Prostate gland (tissue), 2 donors: ENCODE results near the gene PNMA6A. TPM values are rescaled to one million over a fixed set of nuclear protein-coding genes. Genes with fewer than 3 reads are reported as not detected.

Source experiments
- DNase-seq: peaks from one replicate; pipeline ENCODE4 v3.0.0-alpha.2; 2019; ENCODE audit warnings: low spot score
- H3K27ac ChIP-seq, 2 donors: fragments of 200-600 bp; sonication (generic); 2 replicates each; pipeline ENCODE4 v1.5.1; 2017 to 2019
- H3K27me3 ChIP-seq: fragments of 200-600 bp; sonication (generic); replicated peaks from 2 replicates; pipeline ENCODE4 v1.5.1; 2019; ENCODE audit not compliant: insufficient read depth
- H3K36me3 ChIP-seq, 2 donors: fragments of 200-600 bp; sonication (generic); 1 replicate in 1 of 2; 2 replicates in 1 of 2; pipeline versions ENCODE4 v1.5.1 to v1.8.1; 2017 to 2019
- H3K4me1 ChIP-seq: fragments of 200-600 bp; sonication (generic); replicated peaks from 2 replicates; pipeline ENCODE4 v1.5.1; 2019
- H3K4me3 ChIP-seq, 2 donors: fragments of 200-600 bp; sonication (generic); 2 replicates each; pipeline ENCODE4 v1.5.1; 2017 to 2019
- H3K9me3 ChIP-seq: fragments of 200-600 bp; sonication (generic); 2 replicates; pipeline ENCODE4 v1.5.1; 2017
- CTCF ChIP-seq, 4 experiments: fragments of 200-600 bp in 2 of 4; fragments of 450-650 bp in 2 of 4; sonication (generic) in 2 of 4; IDR thresholded peaks; 1 replicate in 3 of 4; 2 replicates in 1 of 4; pipeline ENCODE4 v1.5.1; 2016 to 2019; ENCODE audit warnings: antibody characterized with exemption in 4 of 4, mild to moderate bottlenecking in 2 of 4, moderate library complexity in 2 of 4
- POLR2A ChIP-seq: fragments of 450-650 bp; IDR thresholded peaks from one replicate; pipeline ENCODE4 v1.6.1; 2016; ENCODE audit warnings: antibody characterized with exemption, mild to moderate bottlenecking
- POLR2AphosphoS5 ChIP-seq: sonication (generic); formaldehyde crosslinking; IDR thresholded peaks from one replicate; pipeline ENCODE4 v1.6.1; 2017; ENCODE audit warnings: antibody characterized with exemption
- WGBS: methylation state at CpG from one replicate; pipeline ENCODE4 v1.1.5; 2018; 5-methylcytosine and 5-hydroxymethylcytosine counted together
- intact Hi-C: fragments of 100-400 bp; cut with DNase I; formaldehyde crosslinking; loops from one replicate; pipeline ENCODE4 v1.14.2; 2022
- total RNA-seq, 2 donors: library from RNA; depleted of rRNA; stranded (reverse); fragments of >200 nt; gene quantifications; one replicate each; pipeline ENCODE4 v1.1.0, GENCODE V29; 2016

PNMA6A gene
- total RNA-seq, 2 donors from 2014 or later: 0.14 to 5.1 TPM

DNA sequence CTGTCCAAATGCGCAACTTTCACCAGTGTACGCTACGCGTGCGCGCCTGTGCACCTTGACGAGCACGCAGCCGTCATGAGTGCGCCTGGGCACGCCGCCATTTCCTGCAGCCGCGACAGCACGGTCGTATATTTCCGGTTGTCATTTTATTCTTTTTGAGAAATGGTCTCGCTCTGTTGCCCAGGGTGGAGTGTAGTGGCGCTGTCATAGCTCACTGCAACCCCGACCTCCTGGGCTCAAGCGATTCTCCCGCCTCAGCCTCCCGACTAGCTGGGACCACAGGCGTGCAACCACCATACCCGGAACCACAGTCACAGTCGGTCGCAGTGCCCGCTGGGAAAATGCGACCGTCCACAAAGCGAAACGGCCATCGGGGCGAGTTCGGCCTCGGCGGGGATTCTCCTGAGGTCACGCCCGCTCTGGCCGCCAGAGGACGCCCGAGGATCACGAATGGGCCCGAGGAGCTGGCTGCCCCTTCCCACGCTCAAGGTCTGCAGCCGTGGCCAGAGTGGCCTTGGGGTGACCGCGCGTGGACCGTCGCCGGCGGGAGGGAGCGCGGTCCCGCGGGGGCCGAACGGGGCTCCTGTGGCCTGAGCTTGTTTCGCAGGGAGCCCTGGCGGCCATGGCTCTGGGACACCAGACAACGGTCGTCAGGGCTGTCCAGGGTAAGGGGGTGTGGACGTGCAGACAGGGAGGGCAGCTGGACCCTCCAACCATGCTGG is 39.7 kb upstream of the PNMA6A start:
- Histone ChIP-seq H3K4me3 (peak overlapping the region; percentile 10 to 12), H3K9me3 (no peaks in the 10 kb centered on the region), H3K27me3 (no peaks in the 10 kb centered on the region), H3K27ac (no peak overlapping the region), H3K4me1 (no peaks in the 10 kb centered on the region), H3K36me3 (no peaks in the 10 kb centered on the region)
- intact Hi-C loops: loop anchor here (10.0 kb wide), 1 partner anchor 472 kb away; no protein-coding TSS in a partner anchor
- DNase-seq: peak; percentile 27
- 47% methylated on average over 19 of the region's 64 CpGs for WGBS
- TF ChIP-seq POLR2AphosphoS5 (peak; percentile 23), POLR2A (no peak), CTCF (IDR thresholded peaks at IDR 0.05) (peak; percentile 47 to 89 (median 72))

GRCh38 chrX:153049093-153049492 is 23.2 kb upstream of the PNMA6A start:
- H3K27ac ChIP-seq: no peak overlapping the region
- no peak for DNase-seq
- no peaks in the 10 kb centered on the region for H3K9me3 ChIP-seq
- H3K4me3 ChIP-seq: no peak overlapping the region
- no peaks in the 10 kb centered on the region for H3K36me3 ChIP-seq
- TF ChIP-seq POLR2AphosphoS5 (no peak), POLR2A (no peak), CTCF (IDR thresholded peaks at IDR 0.05) (no peak)
- no peaks in the 10 kb centered on the region for H3K4me1 ChIP-seq
- no peaks in the 10 kb centered on the region for H3K27me3 ChIP-seq
- WGBS: 96% methylated on average over 2 of the region's 2 CpGs
- intact Hi-C loops: no loop called here

DNA sequence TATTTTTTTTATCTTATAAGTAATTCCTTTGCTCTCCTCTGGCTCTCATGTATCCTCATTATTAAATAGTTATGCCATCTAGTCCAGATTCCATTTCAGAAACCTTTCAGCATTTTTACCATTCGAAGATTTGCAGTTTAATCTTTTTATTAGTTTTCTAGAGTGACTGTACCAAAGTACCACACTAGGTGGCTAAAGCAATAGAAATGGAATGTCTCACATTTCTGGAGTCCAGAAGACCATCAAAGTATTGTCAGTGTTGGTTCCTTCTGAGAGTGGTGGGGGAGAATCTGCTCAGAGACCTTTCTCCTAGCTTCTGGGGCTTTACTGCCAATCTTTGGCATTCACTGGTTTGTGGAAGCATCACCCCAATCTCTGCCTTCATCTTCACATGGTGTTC is 19.7 kb upstream of the PNMA6A start:
- DNase-seq: no peak
- intact Hi-C loops: no loop called here
- WGBS: 71% methylated on average over 1 of the region's 1 CpG

GRCh38 chrX:153055871-153056749 is 16.1 kb upstream of the PNMA6A start, which contains the start of gene PNMA3:
TSS of gene PNMA3 (plus strand) at chrX:153056470. CDS start at chrX:153057056, 586 bp downstream.
- intact Hi-C loops: no loop called here
- no peak for DNase-seq
- H3K36me3 ChIP-seq: no peaks in the 10 kb centered on the region
- H3K4me1 ChIP-seq: no peaks in the 10 kb centered on the region
- H3K9me3 ChIP-seq: no peaks in the 10 kb centered on the region
- peak within 1 kb of the TSS in 1 of 2 donors; percentile 5 for H3K4me3 ChIP-seq
- TF ChIP-seq CTCF (IDR thresholded peaks at IDR 0.05) (no peak), POLR2AphosphoS5 (no peak), POLR2A (no peak)
- WGBS: no CpG with 5 or more reads among the region's 80 CpGs
- H3K27me3 ChIP-seq: no peaks in the 10 kb centered on the region
- no peak within 1 kb of the TSS for H3K27ac ChIP-seq

More for the DNA sequence above, 19.7 kb upstream of the PNMA6A start:
- H3K4me1 ChIP-seq: no peaks in the 10 kb centered on the region
- TF ChIP-seq POLR2A (no peak), POLR2AphosphoS5 (no peak), CTCF (IDR thresholded peaks at IDR 0.05) (no peak)
- no peaks in the 10 kb centered on the region for H3K9me3 ChIP-seq
- H3K36me3 ChIP-seq: no peaks in the 10 kb centered on the region
- H3K4me3 ChIP-seq: no peak overlapping the region
- no peaks in the 10 kb centered on the region for H3K27me3 ChIP-seq
- no peak overlapping the region for H3K27ac ChIP-seq
